HG02970 (cell line): ENCODE measurements around the gene TIMP2.
"Not testable (repeated sequence)": the region's sequence is repeated elsewhere in the genome, so short reads cannot be mapped to it uniquely, and the experiment has no call there.

ENCODE experiments used
- ATAC-seq: cut with Tn5 transposase; IDR thresholded peaks from one replicate; pipeline ENCODE4 v1.9.1; 2021; ENCODE audit warnings: mild to moderate bottlenecking, moderate library complexity, moderate number of reproducible peaks; ENCODE audit not compliant: unreplicated experiment, low FRiP score

Gene TIMP2

DNA sequence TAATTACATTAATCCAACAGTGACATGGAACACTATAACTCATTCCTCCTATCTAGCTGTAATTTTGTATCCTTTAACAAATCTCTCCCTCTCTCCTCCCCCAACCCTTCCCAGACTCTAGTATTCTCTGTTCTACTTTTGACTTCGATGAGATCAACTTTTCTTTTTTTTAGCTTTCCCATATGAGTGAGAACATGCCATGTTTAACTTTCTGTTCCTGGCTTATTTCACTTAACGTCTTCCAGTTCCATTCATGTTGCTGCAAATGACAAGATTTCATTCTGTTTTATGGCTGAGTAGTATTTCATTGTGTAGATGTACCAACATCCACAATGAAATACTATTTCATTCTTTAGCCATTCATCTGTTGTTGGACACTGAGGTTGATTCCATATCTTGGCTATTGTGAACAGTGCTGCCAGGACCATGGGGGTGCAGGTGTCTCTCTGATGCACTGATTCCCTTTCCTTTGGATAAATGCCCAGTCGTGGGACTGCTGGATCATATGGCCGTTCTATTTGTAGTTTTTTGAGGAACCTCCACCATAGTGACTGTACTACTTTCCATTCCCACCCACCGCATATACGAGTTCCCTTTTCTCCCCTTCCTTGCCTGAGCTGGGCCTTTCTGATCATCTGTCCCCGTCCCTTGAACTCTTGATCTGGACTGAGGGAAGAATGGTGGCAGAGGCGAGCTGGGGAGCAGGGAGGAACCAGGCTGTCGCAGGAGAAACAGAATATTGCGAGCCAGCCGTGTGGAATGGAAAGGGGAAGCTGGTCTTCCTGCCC, 14.5 kb downstream of the TIMP2 start:
- ATAC-seq: no peak

DNA sequence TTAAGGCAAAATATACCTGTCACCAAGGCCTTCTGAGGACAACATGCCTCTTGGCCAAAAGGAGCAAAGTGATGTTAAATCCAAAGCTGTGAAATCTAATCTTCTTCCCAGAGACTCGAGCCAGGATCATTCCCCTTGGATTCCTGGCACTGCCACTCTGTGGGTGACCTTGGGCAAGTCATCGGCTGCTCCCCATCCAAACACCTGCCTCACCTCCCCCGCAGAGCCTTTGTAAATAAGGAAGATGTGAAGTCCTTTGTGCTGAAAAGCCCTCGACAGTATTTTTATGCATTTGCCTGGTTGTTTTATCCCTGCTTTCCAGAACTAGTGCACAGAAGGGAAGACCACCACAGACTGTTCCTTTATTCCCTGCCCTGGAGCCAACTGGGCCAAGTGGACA, 16.8 kb downstream of the TIMP2 start:
- no peak for ATAC-seq

DNA sequence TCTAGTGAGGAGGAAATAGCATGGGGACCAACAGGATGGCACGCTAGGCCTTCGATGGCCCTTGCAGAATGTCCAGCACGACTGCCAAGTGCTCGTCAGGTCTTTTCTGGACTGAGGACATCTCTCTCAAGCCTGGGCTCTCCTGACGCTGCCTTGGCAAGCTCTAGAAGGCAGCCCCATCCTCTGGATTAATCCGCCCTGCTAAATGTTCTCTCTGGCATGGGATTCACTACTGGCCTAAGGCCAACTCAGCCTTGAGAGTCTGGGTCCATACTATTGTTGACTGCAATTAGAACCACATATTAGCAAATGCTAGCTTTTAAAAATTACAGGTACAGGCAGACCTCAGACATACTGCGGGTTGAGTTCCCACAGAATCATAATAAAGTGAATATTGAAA, 19.6 kb downstream of the TIMP2 start:
- ATAC-seq: no peak

DNA sequence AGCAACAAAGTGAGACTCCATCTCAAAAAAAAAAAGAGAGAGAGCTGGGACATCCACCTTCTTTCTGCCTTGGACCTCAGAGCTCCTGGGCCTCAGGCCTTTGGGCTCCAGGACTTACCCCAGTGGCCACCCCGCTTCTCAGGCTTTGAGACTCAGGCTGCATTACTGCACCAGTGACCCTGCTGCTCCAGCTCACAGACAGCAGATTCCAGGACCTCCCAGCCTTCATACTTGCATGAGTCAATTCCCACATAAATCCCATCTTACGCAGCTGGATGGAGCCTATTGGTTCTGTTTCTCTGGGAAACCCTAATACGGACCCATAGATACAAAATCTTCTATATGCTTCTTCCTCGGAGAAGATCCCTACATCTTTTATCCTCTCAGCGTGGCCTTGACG, 20.1 kb downstream of the TIMP2 start:
- ATAC-seq: no peak

DNA sequence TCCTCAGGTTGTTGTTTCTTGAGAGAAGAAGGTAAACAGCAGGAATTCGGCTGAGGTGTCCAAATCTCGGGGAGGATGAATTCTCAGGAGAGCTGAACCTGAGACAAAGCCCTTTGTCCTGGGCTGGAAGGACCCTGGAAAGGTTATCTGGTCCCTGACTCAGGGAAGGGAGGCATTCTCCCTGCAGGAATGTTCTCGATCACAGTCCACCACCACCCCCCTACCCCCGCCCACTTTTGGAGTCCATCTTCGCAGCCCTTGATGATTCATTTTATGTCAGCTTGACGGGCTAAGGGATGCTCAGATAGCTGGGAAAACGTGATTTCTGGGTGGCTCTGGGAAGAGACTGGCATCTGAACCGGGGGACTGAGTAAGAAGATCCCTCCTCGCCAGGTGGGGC, 20.8 kb downstream of the TIMP2 start:
- ATAC-seq: no peak

DNA sequence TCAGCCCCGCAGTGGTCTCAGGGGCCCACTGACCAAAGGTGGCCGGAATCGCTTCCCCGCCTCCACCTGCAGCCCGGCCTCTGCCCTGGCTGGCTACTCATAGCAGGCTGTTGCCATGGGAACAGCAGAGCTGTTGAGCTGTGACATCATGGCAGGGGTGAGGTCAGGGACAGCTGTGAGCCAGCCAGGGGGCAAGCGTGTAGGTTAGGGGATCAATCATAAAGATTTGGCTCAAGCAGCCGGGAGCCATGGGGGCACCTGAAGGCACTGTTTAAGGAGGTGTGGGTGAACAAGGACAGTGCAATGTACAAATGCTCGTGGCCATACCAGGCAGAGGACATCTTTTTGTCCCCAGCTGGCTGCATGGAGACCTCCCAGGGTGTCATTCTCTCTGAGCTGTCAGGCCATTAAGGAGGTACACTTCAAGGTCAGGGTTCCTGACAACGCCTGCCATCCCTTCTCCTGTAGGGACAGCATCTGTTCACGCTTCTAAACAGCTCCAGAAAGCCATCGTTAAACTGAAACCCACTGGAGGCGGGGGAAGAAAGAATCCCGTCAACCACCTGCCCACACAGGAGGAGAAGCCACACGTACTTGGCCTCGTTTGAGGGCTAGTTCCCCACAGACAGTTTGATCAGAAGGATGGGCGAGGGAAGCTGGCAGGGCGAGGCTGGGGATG, 21.9 kb downstream of the TIMP2 start, which contains the start of gene CEP295NL:
Gene CEP295NL, minus strand, starts transcription at position 101 of the 679 bp plus-strand sequence. CDS start 1,373 bp downstream, outside the sequence.
- ATAC-seq: no peak

DNA sequence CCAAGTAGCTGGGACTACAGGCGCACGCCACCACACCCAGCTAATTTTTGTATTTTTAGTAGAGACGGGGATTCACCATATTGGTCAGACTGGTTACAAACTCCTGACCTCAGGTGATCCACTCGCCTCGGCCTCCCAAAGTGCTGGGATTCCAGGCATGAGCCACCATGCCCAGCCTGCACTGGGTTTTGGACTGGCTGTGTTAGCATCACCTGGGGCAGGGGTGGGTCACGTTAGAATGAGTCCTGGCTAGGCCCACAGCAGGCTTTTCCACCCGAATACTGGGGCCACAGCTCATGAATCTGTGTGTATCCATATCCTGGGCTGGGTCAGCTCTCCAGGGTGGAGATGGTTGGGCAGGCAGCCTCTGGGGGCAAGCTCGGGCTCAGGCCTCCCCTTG, 23.0 kb downstream of the TIMP2 start:
- ATAC-seq: not testable (repeated sequence)

DNA sequence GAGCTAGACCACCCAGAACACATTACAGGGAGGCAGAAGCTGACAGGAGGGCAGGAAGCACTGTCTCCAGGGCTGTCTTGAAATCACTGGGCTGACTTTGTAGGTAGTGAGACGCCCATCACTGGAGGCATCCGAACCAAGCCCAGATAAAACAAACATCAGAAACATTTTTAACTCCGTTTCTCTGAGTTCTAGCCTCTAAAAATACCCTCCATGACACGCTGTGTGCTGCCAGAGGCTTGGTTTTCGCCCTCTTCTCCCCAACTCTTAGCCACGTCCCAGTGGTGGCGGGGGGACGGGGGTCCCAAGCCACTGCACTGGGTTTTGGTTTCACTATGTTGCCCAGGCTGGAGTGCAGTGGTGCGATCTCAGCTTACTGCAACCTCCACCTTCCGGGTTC, 23.4 kb downstream of the TIMP2 start:
- no peak for ATAC-seq

DNA sequence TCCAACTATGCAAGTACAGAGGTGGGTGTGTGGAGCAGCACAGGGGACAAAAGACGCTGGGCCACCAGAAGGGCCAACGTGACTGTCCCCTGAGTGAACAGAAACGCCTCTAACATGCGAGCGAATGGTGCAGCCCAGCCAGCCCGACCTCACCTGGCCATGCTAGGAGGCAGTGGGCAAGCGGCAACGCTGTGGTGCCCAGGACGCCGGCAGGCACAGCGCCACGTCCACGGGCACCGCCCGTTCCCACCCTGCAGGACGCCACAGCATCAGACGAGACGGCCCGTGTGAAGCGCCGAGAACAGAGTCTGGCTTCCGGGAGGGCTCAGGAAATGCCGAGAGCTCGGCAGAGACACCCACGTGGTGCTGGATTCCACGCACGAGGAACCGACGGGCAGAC, 24.4 kb downstream of the TIMP2 start:
- no peak for ATAC-seq

DNA sequence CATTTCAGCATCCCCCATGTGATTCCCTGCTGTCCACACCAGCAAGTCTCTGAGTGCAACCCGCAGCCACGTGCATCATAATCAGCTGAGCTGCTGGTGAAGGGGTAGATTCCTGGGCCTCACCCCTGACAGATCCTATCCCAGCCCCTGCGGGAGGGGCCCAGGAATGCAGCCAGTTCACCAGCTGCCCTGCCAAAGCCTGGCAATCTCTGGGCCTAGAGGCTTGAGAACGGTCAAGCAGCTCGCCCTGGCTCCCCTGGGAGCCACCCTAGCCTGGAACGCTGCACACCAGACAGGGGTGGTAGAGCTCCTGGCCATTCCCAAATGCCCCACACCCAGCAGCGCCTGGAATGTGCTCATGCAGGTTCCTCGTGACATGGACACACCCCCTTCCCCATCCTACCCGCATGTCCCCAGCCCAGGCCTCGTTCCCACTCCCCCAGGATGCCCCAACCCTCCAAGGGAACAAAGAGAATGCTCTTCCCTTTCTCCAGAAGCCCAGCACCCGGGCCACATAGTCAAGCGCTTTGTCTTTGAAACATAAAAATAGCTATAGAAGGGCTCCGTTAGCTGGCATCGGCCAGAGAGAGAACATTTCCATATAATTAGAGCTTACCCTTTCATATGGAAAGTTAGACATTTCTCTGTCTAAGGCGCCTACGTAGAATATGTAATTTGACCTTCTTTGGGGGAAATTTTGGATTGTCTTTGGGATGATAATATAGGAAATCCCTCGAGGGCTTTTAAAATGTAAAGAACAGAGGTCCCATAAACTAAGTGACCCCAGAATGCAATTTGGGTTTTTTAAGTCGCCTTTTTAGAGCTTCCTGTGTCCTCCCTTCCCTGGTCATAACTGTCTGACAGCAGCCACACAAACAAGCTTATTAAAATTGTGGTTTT, 25.6 kb downstream of the TIMP2 start:
- no peak for ATAC-seq

DNA sequence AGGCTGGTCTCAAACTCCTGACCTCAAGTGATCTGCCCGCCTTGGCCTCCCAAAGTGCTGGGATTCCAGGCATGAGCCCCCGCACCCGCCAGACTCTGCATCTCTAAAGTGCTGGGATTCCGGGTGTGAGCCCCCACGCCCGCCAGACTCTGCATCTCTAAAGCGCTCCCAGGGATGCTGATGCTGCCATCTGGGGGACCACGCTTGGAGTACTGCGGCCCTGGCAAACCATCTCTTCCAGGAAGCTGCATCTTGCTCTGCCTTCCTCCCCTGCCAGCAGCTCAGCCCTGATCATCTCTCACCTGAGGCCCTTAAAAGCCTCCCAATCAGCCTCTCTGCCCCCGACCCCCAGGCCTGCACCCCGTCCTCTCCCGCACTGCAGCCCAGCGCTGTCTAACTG, 26.2 kb downstream of the TIMP2 start:
- no peak for ATAC-seq

DNA sequence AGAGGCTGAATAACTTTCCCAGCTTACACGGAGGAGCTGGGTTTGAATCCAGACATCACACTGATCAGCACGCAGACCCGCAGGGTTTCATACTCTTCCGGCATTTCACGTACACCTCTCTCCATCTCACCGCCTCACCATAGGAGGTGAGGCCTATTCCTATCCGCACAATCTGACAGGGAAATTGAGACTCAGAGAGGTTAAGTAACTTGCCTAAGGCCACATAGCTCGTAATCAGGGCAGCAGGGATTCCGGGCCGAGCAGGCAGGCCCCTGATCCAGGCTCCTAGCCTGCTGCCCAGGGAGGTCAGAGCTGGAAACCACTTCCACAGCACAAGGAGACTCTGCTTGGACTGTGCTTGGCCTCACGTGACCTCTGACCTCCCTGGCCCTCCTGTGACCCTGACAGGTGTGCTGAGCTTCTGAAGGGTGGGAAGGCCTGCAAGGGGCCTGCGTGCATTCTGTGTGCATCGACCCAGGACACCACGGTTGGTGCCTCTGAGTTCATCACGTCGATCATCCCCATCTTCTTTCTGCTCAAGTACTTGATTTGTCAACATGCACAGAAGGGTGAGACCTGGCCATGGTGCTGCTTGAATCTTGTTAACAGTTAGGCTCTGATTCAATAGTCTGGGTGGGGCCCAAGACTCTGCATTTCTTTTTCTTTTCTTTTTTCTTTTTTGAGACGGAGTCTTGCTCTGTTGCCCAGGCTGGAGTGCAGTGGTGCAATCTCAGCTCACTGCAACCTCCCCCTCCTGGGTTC, 26.9 kb downstream of the TIMP2 start:
- ATAC-seq: no peak

DNA sequence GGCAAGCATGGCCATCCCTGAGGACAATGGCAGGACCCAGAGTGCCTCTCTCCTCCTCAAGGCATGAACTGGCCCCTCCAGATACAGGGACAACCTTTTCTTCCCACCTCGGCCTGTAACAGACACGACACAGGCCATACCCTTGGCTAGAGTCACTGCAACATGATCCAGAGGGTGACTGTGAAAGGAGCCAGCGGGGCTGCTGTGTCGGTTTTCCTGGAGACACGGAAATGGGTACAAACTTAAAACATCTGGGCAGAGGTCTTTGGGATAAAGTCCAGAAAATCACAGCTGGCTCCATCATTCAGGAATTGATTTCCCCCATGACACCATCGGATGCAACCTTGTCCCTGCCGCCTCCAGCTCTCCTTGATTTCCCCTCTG, 27.5 kb downstream of the TIMP2 start:
- ATAC-seq: no peak

DNA sequence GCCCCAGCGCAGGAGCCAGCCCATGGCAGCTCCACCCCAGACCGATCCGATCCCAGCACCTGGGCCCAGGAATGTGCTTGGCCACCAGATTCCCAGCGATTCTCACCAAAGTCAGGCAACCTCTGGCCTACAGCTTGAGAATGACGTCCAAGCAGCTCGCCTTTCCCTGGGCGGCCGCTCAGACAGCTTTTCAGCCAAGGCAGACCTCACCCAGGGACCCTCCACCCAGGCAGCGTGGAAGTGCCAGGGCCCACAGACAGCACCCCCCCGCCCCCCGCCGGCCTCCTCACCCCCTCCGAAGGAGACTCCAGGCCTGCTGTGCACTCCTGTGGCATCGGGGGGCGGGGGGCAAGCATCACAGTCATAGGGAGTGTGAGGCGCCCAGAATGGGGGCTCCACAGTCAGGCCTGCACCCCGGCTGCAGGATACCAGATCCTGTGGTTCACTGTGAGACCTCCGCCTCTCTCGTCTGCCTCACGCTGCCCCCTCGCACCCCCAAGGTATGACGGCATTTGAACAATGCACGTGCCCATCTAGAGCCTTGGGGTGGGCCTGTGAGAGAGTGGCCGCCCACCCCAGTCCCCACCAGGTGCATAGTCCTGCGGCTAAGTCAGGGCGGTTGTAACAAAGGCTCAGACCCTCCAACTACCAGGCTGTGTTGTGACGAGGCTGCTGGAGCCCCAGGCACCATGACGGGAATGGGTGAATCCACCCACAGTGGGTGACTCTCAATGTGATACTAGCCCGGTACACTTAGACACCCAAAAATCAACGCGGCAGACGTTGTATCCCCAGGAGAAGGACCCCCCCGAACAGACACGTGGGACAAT, 28.1 kb downstream of the TIMP2 start:
- ATAC-seq: no peak

DNA sequence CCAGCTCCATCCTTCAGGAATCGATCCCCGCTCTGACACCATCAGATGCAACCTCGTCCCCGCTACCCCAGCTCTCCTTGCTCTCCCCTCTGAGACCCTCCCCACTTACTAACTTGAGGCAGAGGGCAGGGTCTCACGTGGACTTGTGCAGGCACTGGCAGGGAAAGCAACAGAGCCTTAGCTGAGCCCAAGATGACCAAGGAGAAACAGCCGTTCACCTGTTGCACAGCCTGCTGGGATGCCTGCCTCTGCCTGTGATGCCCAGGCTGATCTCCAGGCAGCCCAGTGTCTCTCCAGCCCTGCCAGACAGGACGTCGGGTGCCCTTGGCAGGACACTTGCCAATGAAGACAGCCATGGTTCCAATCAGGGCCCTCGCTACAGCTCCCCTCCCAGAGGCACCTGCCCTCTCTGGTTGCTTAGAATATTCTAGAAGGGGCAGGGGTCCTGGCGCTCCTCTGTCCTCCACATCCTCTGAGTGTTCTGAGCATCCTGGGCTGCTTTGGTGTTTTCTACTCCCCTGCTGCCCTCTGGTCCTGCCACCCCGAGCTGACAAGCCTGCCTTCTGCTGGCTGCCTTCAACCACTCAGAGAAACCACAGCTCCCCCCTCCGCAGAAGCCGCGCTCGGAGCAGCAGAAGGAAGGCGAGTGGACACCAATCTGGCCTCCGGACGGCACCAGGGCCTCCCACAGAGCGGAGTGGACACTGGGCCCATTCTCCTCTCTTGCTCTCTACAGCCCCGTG, 28.9 kb downstream of the TIMP2 start:
- ATAC-seq: no peak

DNA sequence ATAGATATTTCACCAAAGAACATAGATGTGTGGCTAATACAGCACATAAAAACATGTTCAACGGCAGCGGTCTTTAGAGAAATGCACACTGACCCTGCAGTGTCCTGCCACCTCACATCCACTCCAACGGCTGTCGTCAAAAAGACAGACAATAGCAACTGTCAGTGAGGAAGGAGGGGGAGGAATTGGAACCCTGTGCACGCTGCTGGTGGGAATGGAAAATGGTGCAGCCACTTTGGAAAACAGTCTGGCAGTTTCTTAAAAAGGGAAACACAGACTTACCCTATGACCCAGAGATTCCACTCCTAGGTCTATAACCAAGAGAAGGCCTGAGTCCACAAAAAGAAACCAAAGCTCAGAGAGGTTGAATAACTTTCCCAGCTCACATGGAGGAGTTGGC, 29.9 kb downstream of the TIMP2 start:
- ATAC-seq: no peak

DNA sequence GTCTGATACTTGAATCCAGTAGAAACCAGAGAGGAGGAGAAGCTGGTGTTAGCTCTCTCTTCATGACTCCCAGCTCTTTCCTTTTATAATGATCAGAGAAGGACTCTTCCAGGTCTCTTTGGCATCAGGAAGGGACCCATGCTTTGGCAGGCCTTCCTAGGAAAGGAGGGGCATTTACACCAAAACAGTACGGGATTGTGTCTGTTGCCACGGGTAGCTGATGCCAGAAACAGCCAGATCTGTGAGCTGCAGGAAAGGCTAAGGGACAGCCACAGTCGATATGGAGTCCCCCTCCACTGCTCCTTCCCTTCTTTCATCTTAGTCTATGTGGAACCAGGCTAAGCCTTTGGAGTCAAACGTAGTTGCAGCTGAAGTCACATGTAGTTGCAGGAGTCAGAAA, 31.5 kb downstream of the TIMP2 start:
- ATAC-seq: no peak

DNA sequence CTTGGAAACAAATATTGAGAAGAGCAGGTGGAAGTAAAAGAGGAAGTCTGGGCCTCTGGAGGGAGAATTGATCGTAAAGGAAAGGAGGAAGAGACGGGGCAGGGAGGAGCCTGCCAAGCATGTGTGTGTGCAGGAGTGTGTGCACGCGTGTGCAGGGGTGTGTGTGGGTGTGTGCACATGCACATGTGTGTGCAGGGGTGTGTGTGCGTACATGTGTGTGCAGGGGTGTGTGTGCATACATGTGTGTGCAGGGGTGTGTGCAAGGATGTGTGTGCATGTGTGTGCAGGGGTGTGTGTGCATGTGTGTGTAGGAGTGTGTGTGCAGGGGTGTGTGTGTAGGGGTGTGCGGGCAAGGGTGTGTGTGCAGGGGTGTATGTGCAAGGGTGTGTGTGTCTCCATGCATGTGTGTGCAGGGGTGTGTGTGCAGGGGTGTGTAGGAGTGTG, 32.2 kb downstream of the TIMP2 start:
- ATAC-seq: no peak

DNA sequence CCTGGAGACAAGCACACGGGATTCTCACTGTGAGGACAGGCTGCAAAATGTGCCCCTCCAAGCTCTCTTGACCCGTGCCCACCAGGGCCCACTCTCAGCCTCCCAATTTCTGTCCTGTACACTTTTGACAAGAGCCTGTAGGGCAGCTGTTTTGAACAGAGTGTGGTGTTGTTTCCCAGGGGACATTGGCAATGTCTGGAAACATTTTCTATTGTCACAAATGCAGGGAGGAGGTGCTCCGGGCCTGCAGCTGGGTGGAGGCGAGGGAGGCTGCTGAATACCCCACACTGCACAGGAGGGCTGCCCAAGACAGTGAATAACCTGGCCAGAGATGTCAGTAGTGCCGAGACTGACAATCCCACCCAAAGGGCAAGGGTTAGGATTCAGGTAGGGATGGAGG, 32.7 kb downstream of the TIMP2 start:
- no peak for ATAC-seq
